ENCODE measurements around the gene MLLT3.

DNA sequence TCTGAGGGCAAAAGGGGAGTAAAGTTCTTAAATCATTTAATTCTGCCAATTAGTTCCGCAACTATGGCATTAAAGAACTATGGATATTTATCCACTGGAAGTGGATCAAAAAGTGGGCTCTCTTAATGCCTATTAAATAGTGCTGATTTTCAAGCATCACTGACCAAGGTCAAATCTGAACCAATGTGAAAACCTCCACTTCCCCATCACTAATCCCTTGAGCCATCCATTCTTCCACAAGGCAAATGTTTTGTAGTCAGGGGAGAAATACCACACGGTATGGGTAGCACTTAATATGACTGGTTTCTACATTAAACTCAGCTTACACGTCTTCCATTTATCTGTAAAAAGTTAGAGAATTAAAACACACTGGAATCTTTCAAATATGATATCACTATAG is 57.6 kb downstream of the MLLT3 start:
- TF ChIP-seq, protein P1, sequence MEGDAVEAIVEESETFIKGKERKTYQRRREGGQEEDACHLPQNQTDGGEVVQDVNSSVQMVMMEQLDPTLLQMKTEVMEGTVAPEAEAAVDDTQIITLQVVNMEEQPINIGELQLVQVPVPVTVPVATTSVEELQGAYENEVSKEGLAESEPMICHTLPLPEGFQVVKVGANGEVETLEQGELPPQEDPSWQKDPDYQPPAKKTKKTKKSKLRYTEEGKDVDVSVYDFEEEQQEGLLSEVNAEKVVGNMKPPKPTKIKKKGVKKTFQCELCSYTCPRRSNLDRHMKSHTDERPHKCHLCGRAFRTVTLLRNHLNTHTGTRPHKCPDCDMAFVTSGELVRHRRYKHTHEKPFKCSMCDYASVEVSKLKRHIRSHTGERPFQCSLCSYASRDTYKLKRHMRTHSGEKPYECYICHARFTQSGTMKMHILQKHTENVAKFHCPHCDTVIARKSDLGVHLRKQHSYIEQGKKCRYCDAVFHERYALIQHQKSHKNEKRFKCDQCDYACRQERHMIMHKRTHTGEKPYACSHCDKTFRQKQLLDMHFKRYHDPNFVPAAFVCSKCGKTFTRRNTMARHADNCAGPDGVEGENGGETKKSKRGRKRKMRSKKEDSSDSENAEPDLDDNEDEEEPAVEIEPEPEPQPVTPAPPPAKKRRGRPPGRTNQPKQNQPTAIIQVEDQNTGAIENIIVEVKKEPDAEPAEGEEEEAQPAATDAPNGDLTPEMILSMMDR (IDR thresholded peaks at IDR 0.05): no peak
- TF ChIP-seq EZH2phosphoT487 (IDR thresholded peaks at IDR 0.05) (no peak), EZH2 (IDR thresholded peaks at IDR 0.05) (no peak)
